HG03342 (cell line): ENCODE data around the gene TTLL5.

Experiments
- ATAC-seq: cut with Tn5 transposase; IDR thresholded peaks from one replicate; pipeline ENCODE4 v1.9.1; 2021; ENCODE audit warnings: mild to moderate bottlenecking, moderate library complexity; ENCODE audit not compliant: unreplicated experiment

TTLL5 gene

GRCh38 chr14:75734854-75735253 is 73.8 kb downstream of the TTLL5 start:
- ATAC-seq: no peak

- no peak for ATAC-seq
Observed at GRCh38 chr14:75736845-75737485, 75.9 kb downstream of the TTLL5 start.

- ATAC-seq: no peak
Observed at GRCh38 chr14:75738192-75738591, 77.1 kb downstream of the TTLL5 start.

DNA sequence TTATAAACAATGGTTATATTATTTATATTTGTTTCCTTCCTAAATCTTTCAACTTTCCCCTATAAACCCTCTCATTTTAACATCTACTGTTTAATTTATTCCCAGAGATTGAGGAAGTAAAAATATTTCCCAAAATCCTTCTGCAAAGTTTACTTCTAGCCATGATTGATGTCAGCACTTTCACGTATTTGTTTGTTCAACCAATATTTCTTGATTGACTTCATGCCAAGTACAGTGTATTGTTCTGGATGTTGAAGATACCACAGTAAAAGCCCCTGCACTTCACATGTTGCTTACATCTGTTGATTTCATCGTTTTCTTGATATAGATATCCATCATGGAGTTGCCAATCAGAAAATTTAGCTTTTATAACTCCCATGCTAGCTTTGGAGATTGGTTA is 81.8 kb downstream of the TTLL5 start:
- no peak for ATAC-seq

GRCh38 chr14:75747899-75748298 is 86.9 kb downstream of the TTLL5 start:
- ATAC-seq: no peak

DNA sequence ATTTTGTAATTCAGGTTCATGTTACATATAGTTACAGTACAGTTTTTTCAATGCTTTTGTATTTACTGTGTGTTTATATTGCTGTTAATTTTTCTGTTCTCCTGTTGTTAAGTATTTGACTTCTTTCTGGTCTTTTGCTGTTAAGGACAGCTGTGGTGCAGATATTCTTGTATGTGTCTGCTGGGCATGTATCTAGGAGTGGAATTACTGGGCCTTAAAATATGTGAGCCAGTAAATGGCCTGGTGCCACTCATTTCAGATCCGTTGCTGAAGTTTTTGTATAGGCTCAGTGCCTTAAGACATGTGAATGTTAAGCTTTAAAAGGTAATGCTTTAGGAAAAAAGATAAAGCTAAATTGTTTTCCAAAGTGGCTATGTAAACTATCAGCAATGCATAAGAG is 87.3 kb downstream of the TTLL5 start:
- no peak for ATAC-seq

DNA sequence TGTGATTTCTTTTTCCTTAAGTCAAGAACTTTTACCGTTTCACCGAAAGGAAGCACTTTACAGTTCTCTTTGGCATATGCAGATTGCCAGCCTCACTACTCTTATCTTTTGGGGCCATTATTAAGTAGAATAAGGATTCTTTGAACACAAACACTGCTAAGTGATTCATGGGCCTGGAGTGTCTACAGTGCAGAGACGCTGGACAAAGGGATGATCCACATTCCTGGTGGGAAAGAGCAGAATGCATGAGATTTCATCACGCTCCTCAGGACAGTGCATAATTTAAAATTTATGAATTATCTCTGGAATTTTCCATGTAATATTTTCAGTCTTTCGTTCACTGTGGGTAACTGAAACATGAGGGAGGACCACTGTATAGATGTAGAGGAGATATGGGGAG is 90.2 kb downstream of the TTLL5 start:
- no peak for ATAC-seq

- no peak for ATAC-seq
Observed at GRCh38 chr14:75752086-75752485, 91.0 kb downstream of the TTLL5 start.

GRCh38 chr14:75752907-75753594 is 92.0 kb downstream of the TTLL5 start:
- ATAC-seq: no peak

DNA sequence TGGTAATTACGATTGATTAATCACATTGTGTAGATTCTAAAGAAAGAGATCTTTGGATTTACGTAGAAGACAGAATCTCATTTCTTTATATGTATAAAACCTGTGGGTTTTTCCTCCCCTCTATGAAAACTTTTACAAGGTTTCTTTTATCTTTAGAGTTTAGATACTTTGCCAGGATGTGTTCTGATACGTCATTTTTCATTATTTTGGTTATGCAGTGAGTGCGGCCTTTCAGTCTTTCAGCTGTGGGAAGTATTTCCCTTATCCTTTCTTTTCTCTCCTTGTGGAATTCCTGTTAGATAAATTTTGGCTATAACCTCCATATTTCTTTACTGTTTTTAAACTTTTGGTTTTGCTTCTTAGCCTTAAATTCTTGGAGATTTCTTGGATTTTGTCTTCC is 92.7 kb downstream of the TTLL5 start:
- no peak for ATAC-seq

DNA sequence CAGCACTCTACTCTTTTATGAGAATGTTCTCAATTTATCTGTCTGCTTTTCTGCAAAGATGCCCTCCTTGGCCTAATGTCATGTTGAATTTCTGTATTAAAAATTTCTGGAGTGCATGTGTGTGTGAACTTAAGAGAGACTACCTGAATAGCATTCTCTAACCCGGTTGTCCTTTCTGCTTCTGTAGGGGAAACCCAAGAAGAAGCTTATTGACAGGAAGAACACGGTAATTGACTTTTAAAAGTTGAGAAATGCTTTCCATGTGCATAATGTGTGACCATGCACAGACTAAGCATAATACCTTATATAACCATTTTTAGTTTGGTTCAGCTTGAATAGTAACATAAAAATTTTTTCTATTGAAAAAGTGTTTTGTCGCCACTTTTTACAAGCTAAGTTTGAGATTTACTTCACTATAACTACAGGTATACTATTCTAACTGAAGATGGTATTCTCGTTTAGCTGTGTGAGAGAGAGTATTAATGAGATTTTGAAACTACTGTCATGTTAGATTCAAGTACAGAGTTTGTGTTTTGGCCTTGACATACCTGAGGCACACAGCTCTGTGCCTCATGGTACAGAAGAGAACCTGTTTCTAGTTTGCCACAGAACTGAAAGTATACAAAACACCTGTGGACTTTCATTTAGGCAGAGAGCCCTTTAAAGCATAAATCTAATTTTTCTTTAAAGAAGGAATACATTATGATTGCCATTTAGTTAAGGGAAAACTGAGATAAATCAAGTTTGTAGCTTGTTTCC is 96.8 kb downstream of the TTLL5 start:
- ATAC-seq: no peak

- no peak for ATAC-seq
Observed at GRCh38 chr14:75764020-75764419, 103.0 kb downstream of the TTLL5 start.

DNA sequence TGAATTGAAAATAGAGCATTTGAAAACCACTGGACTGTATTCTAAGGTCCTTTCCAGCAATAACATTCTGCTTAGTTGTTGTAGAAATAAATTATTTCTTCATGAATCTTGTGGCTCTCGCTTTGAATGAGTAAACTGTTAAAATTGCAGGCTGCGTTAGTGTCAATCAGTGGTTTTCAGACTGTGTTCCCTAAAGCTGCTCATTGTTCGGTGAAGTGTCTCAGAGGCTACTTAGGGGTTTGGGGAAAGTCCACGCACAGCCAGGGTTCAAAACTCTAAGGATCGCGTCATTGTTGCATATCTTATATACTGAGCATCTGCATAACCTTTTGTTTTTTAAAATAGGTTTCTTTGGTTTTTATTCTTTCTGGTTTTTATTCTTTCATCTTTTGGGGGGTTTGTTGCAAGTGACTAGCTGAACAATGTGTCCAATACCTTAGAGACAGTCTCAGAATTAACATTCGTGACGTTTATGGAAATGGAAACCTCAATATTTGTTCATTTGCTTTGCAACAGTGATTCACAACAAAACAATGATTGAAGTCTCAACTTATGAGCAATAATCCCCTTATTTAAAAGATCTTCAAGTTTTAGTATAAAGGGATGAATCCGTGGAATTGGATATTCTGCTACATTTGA is 108.1 kb downstream of the TTLL5 start:
- no peak for ATAC-seq

GRCh38 chr14:75770635-75771034 is 109.6 kb downstream of the TTLL5 start:
- no peak for ATAC-seq

DNA sequence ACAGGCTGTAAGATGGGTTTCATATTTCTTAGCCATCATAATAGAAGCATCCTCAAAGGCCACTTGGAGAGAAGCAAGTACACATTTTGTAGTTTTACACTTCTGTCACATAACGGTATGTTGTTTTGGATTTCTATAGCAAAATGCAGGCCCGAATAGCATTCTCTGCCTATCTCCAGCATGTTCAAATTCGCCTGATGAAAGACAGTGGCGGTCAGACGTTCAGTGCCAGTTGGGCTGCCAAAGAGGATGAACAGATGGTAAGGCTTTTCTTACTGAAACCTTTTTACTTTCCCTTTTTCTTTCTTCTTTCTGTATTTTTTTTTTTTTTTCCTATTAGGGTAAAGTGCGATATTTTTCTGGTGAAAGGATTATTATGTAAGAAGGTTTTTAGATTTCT is 110.5 kb downstream of the TTLL5 start:
- no peak for ATAC-seq

- ATAC-seq: no peak
Observed at GRCh38 chr14:75773046-75773445, 112.0 kb downstream of the TTLL5 start.

DNA sequence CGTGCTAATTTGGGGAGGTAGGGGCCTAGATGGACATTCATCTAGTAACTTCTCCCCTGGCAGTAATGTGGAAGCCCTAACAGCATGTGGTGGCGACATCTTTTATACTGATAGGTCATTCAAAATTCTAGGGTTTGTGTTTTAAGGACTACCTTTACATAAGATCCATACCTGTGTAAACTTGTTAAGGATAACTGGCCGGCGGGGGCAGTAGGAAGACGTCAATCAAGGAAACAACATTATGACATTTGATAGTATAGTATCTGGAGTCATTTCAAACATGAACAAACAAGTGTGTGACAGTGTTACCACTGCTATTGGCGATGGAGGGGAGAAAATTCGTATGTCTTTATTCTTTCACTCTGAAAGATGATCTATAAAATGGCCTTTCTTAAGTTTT is 120.0 kb downstream of the TTLL5 start:
- no peak for ATAC-seq

DNA sequence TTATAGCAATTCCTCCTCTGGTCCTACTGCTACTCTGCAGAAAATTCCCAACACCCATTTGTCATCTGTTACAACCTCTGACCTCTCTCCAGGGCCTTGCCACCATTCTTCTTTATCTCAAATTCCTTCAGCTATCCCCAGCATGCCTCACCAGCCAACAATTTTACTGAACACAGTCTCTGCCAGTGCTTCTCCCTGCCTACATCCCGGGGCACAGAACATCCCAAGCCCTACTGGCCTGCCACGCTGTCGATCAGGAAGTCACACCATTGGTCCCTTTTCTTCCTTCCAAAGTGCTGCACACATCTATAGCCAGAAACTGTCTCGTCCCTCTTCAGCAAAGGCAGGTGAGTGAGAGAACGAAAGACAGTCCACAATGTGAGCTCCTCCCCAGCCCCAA is 122.1 kb downstream of the TTLL5 start:
- no peak for ATAC-seq

DNA sequence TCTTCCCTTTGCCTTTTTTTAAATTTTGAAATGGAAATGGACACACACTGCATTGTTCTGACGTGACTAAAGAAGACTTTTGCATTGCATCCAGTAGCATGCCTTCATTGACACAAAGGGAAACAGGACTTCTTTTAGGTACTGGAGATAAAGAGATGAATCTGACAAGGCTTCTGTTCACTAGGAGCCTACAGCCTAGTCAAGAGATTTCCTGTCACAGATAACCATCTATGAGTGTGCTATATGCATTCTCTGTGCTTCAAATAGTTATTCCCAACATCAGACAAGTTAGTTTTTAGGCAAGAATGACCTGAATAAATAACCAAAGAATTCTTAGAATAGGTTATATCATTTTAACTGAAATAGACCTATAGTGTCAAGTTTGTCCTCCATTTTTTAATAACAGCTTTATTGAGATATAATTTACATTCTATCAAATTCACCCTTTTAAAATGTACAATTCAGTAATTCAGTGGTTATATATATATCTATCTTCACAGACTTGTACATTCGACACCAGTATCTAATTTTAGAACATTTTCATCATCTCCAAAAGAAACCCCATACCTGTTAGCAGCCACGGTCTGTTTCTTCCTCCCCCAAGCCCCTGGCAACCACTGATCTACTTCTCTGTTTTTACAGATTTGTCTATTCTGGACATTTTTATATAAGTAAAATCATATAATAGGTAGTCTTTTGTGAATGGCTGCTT is 122.7 kb downstream of the TTLL5 start:
- ATAC-seq: no peak

GRCh38 chr14:75784314-75784686 is 123.3 kb downstream of the TTLL5 start:
- ATAC-seq: no peak

DNA sequence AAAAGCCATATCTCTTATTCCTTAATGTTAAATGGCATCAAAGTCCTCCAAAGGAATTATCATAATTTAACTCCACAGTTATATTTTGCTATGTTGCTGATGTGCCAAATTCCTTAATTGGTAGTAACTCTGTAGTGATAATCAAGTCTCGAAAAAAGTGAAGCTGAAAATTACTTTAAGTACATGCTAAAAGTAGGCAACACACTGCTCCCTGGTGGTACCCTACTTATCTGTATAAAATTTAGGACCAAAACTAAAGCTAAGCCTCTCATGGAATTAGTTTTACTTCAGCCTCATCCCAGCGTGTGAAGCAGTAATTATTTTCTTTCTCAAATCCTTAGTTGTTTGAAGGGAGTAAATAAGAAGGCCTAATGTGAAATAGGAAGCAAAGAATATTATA is 132.8 kb downstream of the TTLL5 start:
- no peak for ATAC-seq
